ENCODE data around the gene OXCT1.

Gene OXCT1

DNA sequence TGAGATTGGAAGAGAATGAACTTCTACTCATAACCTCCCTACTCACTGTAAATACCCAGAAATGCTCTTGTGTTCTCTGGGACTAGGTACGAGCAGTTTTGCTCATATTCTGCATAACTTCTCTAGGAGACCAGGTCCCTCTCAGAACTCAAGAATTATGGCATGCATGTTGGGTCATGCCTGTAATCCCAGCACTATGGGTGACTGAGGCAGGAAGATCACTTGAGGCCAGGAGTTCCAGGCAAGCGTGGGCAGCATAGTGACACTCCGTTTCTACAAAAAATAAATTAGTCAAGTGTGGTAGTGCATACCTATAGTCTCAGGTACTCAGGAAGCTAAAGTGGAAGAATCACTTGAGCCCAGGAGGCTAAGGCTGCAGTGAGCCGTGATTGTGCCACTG, 141.9 kb downstream of the OXCT1 start:
- Histone ChIP-seq H3K79me1 (ENCODE audit: low read length) (no peaks in the 10 kb centered on the region), H2AFZ (ENCODE audit: insufficient read depth, low read length, poor library complexity) (no peak overlapping the region), H2BK12ac (ENCODE audit: low read length) (no peak overlapping the region), H3K9me3 (ENCODE audit: insufficient read depth, low read depth, low read length) (no peaks in the 10 kb centered on the region), H3K4me1 (ENCODE audit: control insufficient read depth in 1 of 2, insufficient read depth in 2 of 2, low read length in 2 of 2) (no peaks in the 10 kb centered on the region), H4K91ac (ENCODE audit: low read depth, low read length) (no peak overlapping the region), H4K12ac (ENCODE audit: low read depth, low read length) (no peak overlapping the region), H2BK5ac (ENCODE audit: low read depth, low read length, poor library complexity) (no peak overlapping the region), H3K79me2 (ENCODE audit: control insufficient read depth, insufficient read depth, low read length, poor library complexity) (no peaks in the 10 kb centered on the region), H3K27me3 (ENCODE audit: insufficient read depth, low read length) (no peaks in the 10 kb centered on the region), H3K4ac (ENCODE audit: low read depth, low read length) (no peak overlapping the region), H3K9ac (ENCODE audit: low read length) (no peak overlapping the region), H3K23ac (ENCODE audit: low read length) (no peak overlapping the region), H3K14ac (ENCODE audit: low read length) (no peak overlapping the region), H4K8ac (ENCODE audit: low read depth, low read length) (no peak overlapping the region), H3K4me2 (ENCODE audit: low read length) (no peak overlapping the region), H3K18ac (ENCODE audit: low read length) (no peak overlapping the region), H3K36me3 (ENCODE audit: control insufficient read depth in 1 of 2, insufficient read depth in 2 of 2, low read length in 2 of 2) (no peaks in the 10 kb centered on the region), H2BK120ac (ENCODE audit: insufficient read depth, low read length, poor library complexity) (no peak overlapping the region), H2AK5ac (ENCODE audit: low read length) (no peak overlapping the region), H3K27ac (ENCODE audit: low read depth, low read length) (no peak overlapping the region), H3K4me3 (ENCODE audit: low read depth, low read length) (no peak overlapping the region)
- WGBS (ENCODE audit: extremely low coverage, insufficient coverage, insufficient read length): no CpG with 5 or more reads among the region's 4 CpGs
- DNase-seq: peak in 1 of 2 donors; percentile 22

- no peak overlapping the region for H3K9ac ChIP-seq (ENCODE audit: low read length)
- no peaks in the 10 kb centered on the region for H3K27me3 ChIP-seq (ENCODE audit: insufficient read depth, low read length)
- no peak overlapping the region for H3K14ac ChIP-seq (ENCODE audit: low read length)
- H3K27ac ChIP-seq (ENCODE audit: low read depth, low read length): no peak overlapping the region
- no peak overlapping the region for H2AK5ac ChIP-seq (ENCODE audit: low read length)
- no peak overlapping the region for H3K4ac ChIP-seq (ENCODE audit: low read depth, low read length)
- no peak overlapping the region for H2BK12ac ChIP-seq (ENCODE audit: low read length)
- no peak for DNase-seq
- no peak overlapping the region for H3K18ac ChIP-seq (ENCODE audit: low read length)
- H3K4me3 ChIP-seq (ENCODE audit: low read depth, low read length): no peak overlapping the region
- no peaks in the 10 kb centered on the region for H3K79me1 ChIP-seq (ENCODE audit: low read length)
- no peak overlapping the region for H2BK120ac ChIP-seq (ENCODE audit: insufficient read depth, low read length, poor library complexity)
- H3K79me2 ChIP-seq (ENCODE audit: control insufficient read depth, insufficient read depth, low read length, poor library complexity): no peaks in the 10 kb centered on the region
- H4K8ac ChIP-seq (ENCODE audit: low read depth, low read length): no peak overlapping the region
- no peak overlapping the region for H4K91ac ChIP-seq (ENCODE audit: low read depth, low read length)
- WGBS (ENCODE audit: extremely low coverage, insufficient coverage, insufficient read length): no CpG with 5 or more reads among the region's 3 CpGs
- H3K36me3 ChIP-seq (ENCODE audit: control insufficient read depth in 1 of 2, insufficient read depth in 2 of 2, low read length in 2 of 2): no peaks in the 10 kb centered on the region
- H2BK5ac ChIP-seq (ENCODE audit: low read depth, low read length, poor library complexity): no peak overlapping the region
- no peaks in the 10 kb centered on the region for H3K4me1 ChIP-seq (ENCODE audit: control insufficient read depth in 1 of 2, insufficient read depth in 2 of 2, low read length in 2 of 2)
- no peak overlapping the region for H4K12ac ChIP-seq (ENCODE audit: low read depth, low read length)
- H3K23ac ChIP-seq (ENCODE audit: low read length): no peak overlapping the region
- H2AFZ ChIP-seq (ENCODE audit: insufficient read depth, low read length, poor library complexity): no peak overlapping the region
- no peak overlapping the region for H3K4me2 ChIP-seq (ENCODE audit: low read length)
- no peaks in the 10 kb centered on the region for H3K9me3 ChIP-seq (ENCODE audit: insufficient read depth, low read depth, low read length)
Observed at GRCh38 chr5:41722359-41722950, 147.8 kb downstream of the OXCT1 start.

- Histone ChIP-seq H2AK5ac (ENCODE audit: low read length) (no peak overlapping the region), H4K8ac (ENCODE audit: low read depth, low read length) (no peak overlapping the region), H3K4me1 (ENCODE audit: control insufficient read depth in 1 of 2, insufficient read depth in 2 of 2, low read length in 2 of 2) (no peaks in the 10 kb centered on the region), H3K18ac (ENCODE audit: low read length) (no peak overlapping the region), H3K4me3 (ENCODE audit: low read depth, low read length) (no peak overlapping the region), H3K9ac (ENCODE audit: low read length) (no peak overlapping the region), H3K36me3 (ENCODE audit: control insufficient read depth in 1 of 2, insufficient read depth in 2 of 2, low read length in 2 of 2) (no peaks in the 10 kb centered on the region), H2BK5ac (ENCODE audit: low read depth, low read length, poor library complexity) (no peak overlapping the region), H3K79me1 (ENCODE audit: low read length) (no peaks in the 10 kb centered on the region), H3K9me3 (ENCODE audit: insufficient read depth, low read depth, low read length) (no peaks in the 10 kb centered on the region), H4K91ac (ENCODE audit: low read depth, low read length) (no peak overlapping the region), H2AFZ (ENCODE audit: insufficient read depth, low read length, poor library complexity) (no peak overlapping the region), H3K79me2 (ENCODE audit: control insufficient read depth, insufficient read depth, low read length, poor library complexity) (no peaks in the 10 kb centered on the region), H2BK12ac (ENCODE audit: low read length) (no peak overlapping the region), H3K23ac (ENCODE audit: low read length) (no peak overlapping the region), H3K27me3 (ENCODE audit: insufficient read depth, low read length) (no peaks in the 10 kb centered on the region), H4K12ac (ENCODE audit: low read depth, low read length) (no peak overlapping the region), H3K4me2 (ENCODE audit: low read length) (no peak overlapping the region), H2BK120ac (ENCODE audit: insufficient read depth, low read length, poor library complexity) (no peak overlapping the region), H3K27ac (ENCODE audit: low read depth, low read length) (no peak overlapping the region), H3K14ac (ENCODE audit: low read length) (no peak overlapping the region), H3K4ac (ENCODE audit: low read depth, low read length) (no peak overlapping the region)
- WGBS (ENCODE audit: extremely low coverage, insufficient coverage, insufficient read length): no CpG with 5 or more reads among the region's 2 CpGs
- DNase-seq: no peak
Observed at GRCh38 chr5:41721516-41721915, 148.7 kb downstream of the OXCT1 start.

DNA sequence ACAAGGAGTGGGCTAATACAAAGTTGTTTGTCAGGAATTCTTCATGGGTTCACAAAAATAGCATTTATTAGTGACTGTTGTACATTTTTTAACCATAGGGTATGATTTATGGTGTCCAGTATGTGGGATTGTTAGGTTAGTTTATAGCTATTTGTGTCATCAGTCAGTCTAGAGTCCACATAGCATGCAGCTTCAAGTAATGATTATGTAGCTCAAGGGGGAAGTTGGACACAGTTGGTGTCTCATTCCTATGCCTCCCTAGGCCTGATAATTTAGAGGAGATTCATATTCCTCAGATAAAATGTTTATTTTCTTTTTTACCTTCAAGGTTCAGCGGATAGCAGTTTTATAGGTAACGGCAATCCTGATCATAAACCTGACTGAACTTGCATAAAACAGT, 153.8 kb downstream of the OXCT1 start:
- Histone ChIP-seq H2BK5ac (ENCODE audit: low read depth, low read length, poor library complexity) (no peak overlapping the region), H3K9ac (ENCODE audit: low read length) (no peak overlapping the region), H2BK120ac (ENCODE audit: insufficient read depth, low read length, poor library complexity) (no peak overlapping the region), H4K8ac (ENCODE audit: low read depth, low read length) (no peak overlapping the region), H2BK12ac (ENCODE audit: low read length) (no peak overlapping the region), H2AK5ac (ENCODE audit: low read length) (no peak overlapping the region), H3K23ac (ENCODE audit: low read length) (no peak overlapping the region), H3K27ac (ENCODE audit: low read depth, low read length) (no peak overlapping the region), H3K18ac (ENCODE audit: low read length) (no peak overlapping the region), H3K14ac (ENCODE audit: low read length) (no peak overlapping the region), H4K12ac (ENCODE audit: low read depth, low read length) (no peak overlapping the region), H3K79me2 (ENCODE audit: control insufficient read depth, insufficient read depth, low read length, poor library complexity) (no peaks in the 10 kb centered on the region), H3K4me2 (ENCODE audit: low read length) (no peak overlapping the region), H3K36me3 (ENCODE audit: control insufficient read depth in 1 of 2, insufficient read depth in 2 of 2, low read length in 2 of 2) (no peaks in the 10 kb centered on the region), H3K27me3 (ENCODE audit: insufficient read depth, low read length) (no peaks in the 10 kb centered on the region), H2AFZ (ENCODE audit: insufficient read depth, low read length, poor library complexity) (no peak overlapping the region), H3K4me3 (ENCODE audit: low read depth, low read length) (no peak overlapping the region), H3K4me1 (ENCODE audit: control insufficient read depth in 1 of 2, insufficient read depth in 2 of 2, low read length in 2 of 2) (no peaks in the 10 kb centered on the region), H3K9me3 (ENCODE audit: insufficient read depth, low read depth, low read length) (no peaks in the 10 kb centered on the region), H3K4ac (ENCODE audit: low read depth, low read length) (no peak overlapping the region), H3K79me1 (ENCODE audit: low read length) (no peaks in the 10 kb centered on the region), H4K91ac (ENCODE audit: low read depth, low read length) (no peak overlapping the region)
- no peak for DNase-seq
- no CpG with 5 or more reads among the region's 2 CpGs for WGBS (ENCODE audit: extremely low coverage, insufficient coverage, insufficient read length)
